ENCODE data around the gene NSUN4. TPM values are rescaled to one million over a fixed set of nuclear protein-coding genes. Genes with fewer than 3 reads are reported as not detected.

Gene NSUN4
- total RNA-seq, 4 donors from 2014 or later, result 11.4 to 24.5 (median 18.4) TPM

GRCh38 chr1:46394108-46394871 is 53.7 kb downstream of the NSUN4 start, which contains the start of gene FAAH:
TSS of gene FAAH (plus strand) at chr1:46394317. CDS start at chr1:46394349, 32 bp downstream.
- 2 to 3% methylated on average over 9 to 18 of the region's 75 CpGs for WGBS, 2 donors (ENCODE audit: low coverage in 1 of 2)
- Histone ChIP-seq H3K27me3 (no peaks in the 10 kb centered on the region), H3K27ac (peak within 1 kb of the TSS in 2 of 4 donors; percentile 22 to 42), H3K36me3 (no peaks in the 10 kb centered on the region), H3K4me1 (peaks cover 0 to 27% (median 12%) of the 10 kb centered on the region in 3 donors), H3K4me3 (peak within 1 kb of the TSS; percentile 28 to 74), H3K9me3 (peaks cover 0 to 12% (median 0%) of the 10 kb centered on the region in 3 donors)
- ATAC-seq, result peak; percentile 94
- TF ChIP-seq, protein P1, sequence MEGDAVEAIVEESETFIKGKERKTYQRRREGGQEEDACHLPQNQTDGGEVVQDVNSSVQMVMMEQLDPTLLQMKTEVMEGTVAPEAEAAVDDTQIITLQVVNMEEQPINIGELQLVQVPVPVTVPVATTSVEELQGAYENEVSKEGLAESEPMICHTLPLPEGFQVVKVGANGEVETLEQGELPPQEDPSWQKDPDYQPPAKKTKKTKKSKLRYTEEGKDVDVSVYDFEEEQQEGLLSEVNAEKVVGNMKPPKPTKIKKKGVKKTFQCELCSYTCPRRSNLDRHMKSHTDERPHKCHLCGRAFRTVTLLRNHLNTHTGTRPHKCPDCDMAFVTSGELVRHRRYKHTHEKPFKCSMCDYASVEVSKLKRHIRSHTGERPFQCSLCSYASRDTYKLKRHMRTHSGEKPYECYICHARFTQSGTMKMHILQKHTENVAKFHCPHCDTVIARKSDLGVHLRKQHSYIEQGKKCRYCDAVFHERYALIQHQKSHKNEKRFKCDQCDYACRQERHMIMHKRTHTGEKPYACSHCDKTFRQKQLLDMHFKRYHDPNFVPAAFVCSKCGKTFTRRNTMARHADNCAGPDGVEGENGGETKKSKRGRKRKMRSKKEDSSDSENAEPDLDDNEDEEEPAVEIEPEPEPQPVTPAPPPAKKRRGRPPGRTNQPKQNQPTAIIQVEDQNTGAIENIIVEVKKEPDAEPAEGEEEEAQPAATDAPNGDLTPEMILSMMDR (IDR thresholded peaks at IDR 0.05), result no peak
- no peak for TF ChIP-seq POLR2A (IDR thresholded peaks at IDR 0.05)
- TF ChIP-seq EP300 (IDR thresholded peaks at IDR 0.05), result no peak
- TF ChIP-seq POLR2AphosphoS5 (IDR thresholded peaks at IDR 0.05), result no peak

DNA sequence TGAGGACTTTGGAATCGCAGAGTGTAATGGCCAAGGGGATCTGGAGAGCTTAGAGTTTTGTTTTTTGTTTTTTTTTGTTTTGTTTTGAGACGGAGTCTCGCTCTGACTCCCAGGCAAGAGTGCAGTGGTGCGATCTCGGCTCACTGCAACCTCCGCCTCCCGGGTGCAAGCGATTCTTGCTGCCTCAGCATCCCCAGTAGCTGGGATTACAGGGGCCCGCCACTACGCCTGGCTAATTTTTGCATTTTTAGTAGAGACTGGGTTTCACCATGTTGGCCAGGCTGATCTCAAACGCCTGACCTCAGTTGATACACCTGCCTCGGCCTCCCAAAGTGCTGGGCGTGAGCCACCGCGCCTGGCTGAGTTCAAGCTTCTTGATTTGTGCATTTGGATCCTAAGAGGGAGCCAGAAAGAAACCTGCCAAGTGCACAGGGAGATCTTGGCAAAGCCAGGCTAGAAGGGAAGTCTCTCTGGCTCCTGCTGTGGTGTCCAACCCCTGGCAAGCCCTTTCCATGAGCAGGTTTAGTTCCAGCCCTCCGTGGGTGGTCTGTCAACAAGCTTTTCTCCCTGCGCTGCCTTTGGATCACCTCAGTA is 54.4 kb downstream of the NSUN4 start:
- Histone ChIP-seq H3K4me3 (peak overlapping the region; percentile 28 to 74), H3K4me1 (peaks cover 0 to 27% (median 12%) of the 10 kb centered on the region in 3 donors), H3K27me3 (no peaks in the 10 kb centered on the region), H3K36me3 (no peaks in the 10 kb centered on the region), H3K9me3 (peaks cover 0 to 12% (median 0%) of the 10 kb centered on the region in 3 donors), H3K27ac (peak overlapping the region in 1 of 4 donors; percentile 42)
- ATAC-seq, result peak; percentile 18
- TF ChIP-seq EP300 (IDR thresholded peaks at IDR 0.05) (no peak), POLR2AphosphoS5 (IDR thresholded peaks at IDR 0.05) (no peak), POLR2A (IDR thresholded peaks at IDR 0.05) (no peak)
- TF ChIP-seq, protein P1 (IDR thresholded peaks at IDR 0.05), result no peak
- 27 to 53% methylated on average over 3 to 11 of the region's 17 CpGs for WGBS, 2 donors (ENCODE audit: low coverage in 1 of 2)

DNA sequence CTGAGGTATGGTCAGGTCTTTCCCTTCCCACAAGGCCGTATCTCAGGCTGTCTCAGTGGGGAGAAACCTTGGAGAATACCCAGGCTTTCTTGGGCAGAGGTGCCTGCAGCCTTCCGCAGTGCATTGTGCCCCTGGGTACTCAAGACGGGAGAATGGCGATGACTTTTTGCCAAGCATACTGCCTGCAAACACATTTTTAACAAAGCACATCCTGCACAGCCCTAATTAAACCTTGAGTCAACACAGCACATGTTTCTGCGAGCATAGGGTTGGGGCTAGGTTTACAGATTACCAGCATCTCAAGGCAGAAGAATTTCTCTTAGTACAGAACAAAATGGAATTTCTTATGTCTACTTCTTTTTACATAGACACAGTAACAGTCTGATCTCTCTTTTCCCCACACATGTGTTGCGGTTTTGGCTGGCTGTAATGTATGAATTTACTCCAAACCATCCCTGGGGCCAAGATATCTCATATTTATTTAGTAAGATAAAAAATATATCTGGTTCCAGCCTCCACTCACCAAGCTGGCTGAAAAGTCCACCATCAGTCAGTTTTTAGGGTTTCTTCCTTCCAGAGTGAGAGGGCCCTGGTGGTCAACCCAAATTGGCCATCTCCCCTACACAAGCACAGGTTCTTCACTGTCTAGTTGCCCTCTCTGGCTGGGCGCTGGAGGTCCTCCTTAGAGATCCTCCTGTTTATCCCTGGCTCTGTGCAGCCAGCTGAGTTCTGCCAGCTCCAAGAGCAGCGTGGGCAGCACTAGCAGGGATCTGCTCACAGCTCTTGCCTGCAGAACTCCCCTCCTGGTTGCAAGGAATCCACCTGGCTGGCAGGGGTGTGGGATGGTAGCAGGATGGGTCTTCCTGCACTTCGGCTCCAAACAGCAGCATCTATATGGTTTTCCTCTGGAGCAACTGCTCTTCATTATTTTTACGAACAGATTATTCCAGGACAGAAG is 56.1 kb downstream of the NSUN4 start:
- H3K9me3 ChIP-seq, result peaks cover 0 to 12% (median 0%) of the 10 kb centered on the region in 3 donors
- peaks cover 0 to 29% (median 13%) of the 10 kb centered on the region in 3 donors for H3K4me1 ChIP-seq
- ATAC-seq, result no peak
- no peaks in the 10 kb centered on the region for H3K27me3 ChIP-seq
- TF ChIP-seq, protein P1 (IDR thresholded peaks at IDR 0.05), result no peak
- TF ChIP-seq POLR2AphosphoS5 (IDR thresholded peaks at IDR 0.05) (no peak), POLR2A (IDR thresholded peaks at IDR 0.05) (no peak), EP300 (IDR thresholded peaks at IDR 0.05) (no peak)
- WGBS, 2 donors (ENCODE audit: low coverage in 1 of 2), result 70 to 86% methylated on average over 2 to 3 of the region's 10 CpGs
- no peaks in the 10 kb centered on the region for H3K36me3 ChIP-seq
- no peak overlapping the region for H3K4me3 ChIP-seq
- no peak overlapping the region for H3K27ac ChIP-seq

DNA sequence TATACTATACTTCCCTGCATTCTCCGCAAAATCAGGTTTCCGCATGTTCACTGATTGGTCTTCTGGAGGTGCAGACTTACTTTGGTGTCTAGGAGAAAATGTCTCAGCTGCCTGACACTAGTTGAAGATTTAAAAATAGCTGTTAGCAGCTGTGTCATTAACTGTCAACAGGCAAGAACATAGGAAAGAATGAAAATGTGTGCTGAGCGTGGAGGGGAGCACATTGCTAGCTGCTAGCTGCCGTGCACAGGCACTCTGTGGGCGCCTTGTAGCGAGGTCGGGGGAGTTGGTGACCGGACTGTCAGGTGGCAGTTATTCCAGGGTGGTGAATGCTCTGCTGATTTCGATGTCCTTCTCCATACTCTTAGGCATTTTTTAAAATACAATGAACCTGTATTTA is 58.7 kb downstream of the NSUN4 start:
- TF ChIP-seq POLR2AphosphoS5 (IDR thresholded peaks at IDR 0.05) (no peak), EP300 (IDR thresholded peaks at IDR 0.05) (no peak), POLR2A (IDR thresholded peaks at IDR 0.05) (no peak)
- TF ChIP-seq, protein P1 (IDR thresholded peaks at IDR 0.05), result no peak
- Histone ChIP-seq H3K9me3 (no peaks in the 10 kb centered on the region), H3K27me3 (no peaks in the 10 kb centered on the region), H3K27ac (no peak overlapping the region), H3K4me3 (no peak overlapping the region), H3K4me1 (peaks cover 0 to 35% (median 20%) of the 10 kb centered on the region in 3 donors), H3K36me3 (no peaks in the 10 kb centered on the region)
- no peak for ATAC-seq
- WGBS, 2 donors (ENCODE audit: low coverage in 1 of 2), result 79 to 92% methylated on average over 2 to 9 of the region's 9 CpGs

Measured in gastroesophageal sphincter (tissue), 4 donors.